ENCODE results near the gene GPRC5A.
"Not testable (repeated sequence)": the region's sequence is repeated elsewhere in the genome, so short reads cannot be mapped to it uniquely, and the experiment has no call there.

GPRC5A gene

GRCh38 chr12:12891080-12891880, at the start of gene GPRC5A:
Gene GPRC5A (plus strand): TSS chr12:12891562. CDS start chr12:12908250, 16,688 bp downstream.
- peak; percentile 57 for DNase-seq (ENCODE audit: low spot score)

- DNase-seq (ENCODE audit: low spot score): no peak
Observed at GRCh38 chr12:12845794-12846243, 45.5 kb upstream of the GPRC5A start.

GRCh38 chr12:12846780-12847179, 44.6 kb upstream of the GPRC5A start:
- DNase-seq (ENCODE audit: low spot score): not testable (repeated sequence)

GRCh38 chr12:12853435-12853834, 37.9 kb upstream of the GPRC5A start:
- DNase-seq (ENCODE audit: low spot score): no peak

- no peak for DNase-seq (ENCODE audit: low spot score)
Observed at GRCh38 chr12:12859690-12860089, 31.7 kb upstream of the GPRC5A start.

GRCh38 chr12:12864243-12864642, 27.1 kb upstream of the GPRC5A start:
- no peak for DNase-seq (ENCODE audit: low spot score)

- no peak for DNase-seq (ENCODE audit: low spot score)
Observed at GRCh38 chr12:12868477-12869235, 22.7 kb upstream of the GPRC5A start.

GRCh38 chr12:12870465-12870864, 20.9 kb upstream of the GPRC5A start:
- DNase-seq (ENCODE audit: low spot score): no peak

- DNase-seq (ENCODE audit: low spot score): no peak
Observed at GRCh38 chr12:12871587-12872138, 19.7 kb upstream of the GPRC5A start.

GRCh38 chr12:12872139-12872933, 19.0 kb upstream of the GPRC5A start:
- peak; percentile 47 for DNase-seq (ENCODE audit: low spot score)

- DNase-seq (ENCODE audit: low spot score): no peak
Observed at GRCh38 chr12:12872934-12873275, 18.5 kb upstream of the GPRC5A start.

GRCh38 chr12:12874029-12874428, 17.3 kb upstream of the GPRC5A start:
- no peak for DNase-seq (ENCODE audit: low spot score)

GRCh38 chr12:12875301-12875700, 16.1 kb upstream of the GPRC5A start:
- DNase-seq (ENCODE audit: low spot score): not testable (repeated sequence)

GRCh38 chr12:12877153-12877768, 14.1 kb upstream of the GPRC5A start:
- DNase-seq (ENCODE audit: low spot score): no peak

GRCh38 chr12:12877781-12878455, 13.4 kb upstream of the GPRC5A start:
- no peak for DNase-seq (ENCODE audit: low spot score)

GRCh38 chr12:12880537-12880936, 10.8 kb upstream of the GPRC5A start:
- no peak for DNase-seq (ENCODE audit: low spot score)

GRCh38 chr12:12881151-12881909, 10.0 kb upstream of the GPRC5A start:
- DNase-seq (ENCODE audit: low spot score): no peak

GRCh38 chr12:12882288-12882687, 9.1 kb upstream of the GPRC5A start:
- no peak for DNase-seq (ENCODE audit: low spot score)

- no peak for DNase-seq (ENCODE audit: low spot score)
Observed at GRCh38 chr12:12883369-12884001, 7.9 kb upstream of the GPRC5A start.
